HepG2 (cell line): ENCODE results near the gene VPS26A. TPM values are rescaled to one million over a fixed set of nuclear protein-coding genes. Genes with fewer than 3 reads are reported as not detected.

Source experiments
- ATF7-NPFF ChIP-seq: sonication (generic); formaldehyde crosslinking; IDR thresholded peaks from 2 replicates; pipeline ENCODE4 v1.8.1; 2023; ENCODE audit warnings: mild to moderate bottlenecking, low read depth, missing genetic modification reagents, moderate library complexity
- BCL6 ChIP-seq: IDR thresholded peaks from 2 replicates; pipeline ENCODE4 v1.6.1; 2016; ENCODE audit warnings: missing genetic modification reagents, missing compliant biosample characterization
- CHCHD3 ChIP-seq: sonication (generic); formaldehyde crosslinking; IDR thresholded peaks from 2 replicates; pipeline ENCODE4 v1.8.0; 2022; ENCODE audit warnings: mild to moderate bottlenecking, missing genetic modification reagents, moderate library complexity
- E2F5 ChIP-seq: sonication (generic); formaldehyde crosslinking; conservative IDR thresholded peaks from 2 replicates; pipeline ENCODE4 v1.4.0; 2020; ENCODE audit warnings: missing genetic modification reagents
- HOXD1 ChIP-seq: sonication (generic); formaldehyde crosslinking; IDR thresholded peaks from 2 replicates; pipeline ENCODE4 v1.5.0; 2020; ENCODE audit warnings: missing genetic modification reagents
- JUND ChIP-seq: sonication (generic); formaldehyde crosslinking; IDR thresholded peaks from 2 replicates; pipeline ENCODE4 v1.8.0; 2022; ENCODE audit warnings: mild to moderate bottlenecking, missing genetic modification reagents
- NCOR1 ChIP-seq: fragments of 200-600 bp; sonication (generic); IDR thresholded peaks from 2 replicates; pipeline ENCODE4 v1.7.0; 2017; ENCODE audit warnings: antibody characterized with exemption, low read length, borderline replicate concordance
- NR2F6 ChIP-seq, 2 experiments: IDR thresholded peaks; 2 replicates each; pipeline ENCODE4 v1.6.1; 2016; ENCODE audit warnings: antibody characterized with exemption in 1 of 2, mild to moderate bottlenecking in 1 of 2
- PHB2 ChIP-seq: fragments of 450-650 bp; IDR thresholded peaks from 2 replicates; pipeline ENCODE4 v1.6.1; 2018; ENCODE audit not compliant: partially characterized antibody
- PLRG1 ChIP-seq: fragments of 450-650 bp; conservative IDR thresholded peaks from 2 replicates; pipeline ENCODE4 v1.6.1; 2016
- PTBP1 ChIP-seq: fragments of 200-400 bp; formaldehyde crosslinking; IDR thresholded peaks from 2 replicates; pipeline ENCODE4 v1.6.1; 2018; ENCODE audit warnings: low read length, low read depth; ENCODE audit not compliant: poor library complexity, severe bottlenecking
- RARG ChIP-seq: sonication (generic); formaldehyde crosslinking; IDR thresholded peaks from 2 replicates; pipeline ENCODE4 v1.4.0; 2020; ENCODE audit warnings: low read depth, mild to moderate bottlenecking, missing genetic modification reagents
- RXRB ChIP-seq: IDR thresholded peaks from 2 replicates; pipeline ENCODE4 v1.6.1; 2016; ENCODE audit warnings: borderline replicate concordance, missing genetic modification reagents, missing compliant biosample characterization
- SP140L ChIP-seq: sonication (generic); formaldehyde crosslinking; IDR thresholded peaks from 2 replicates; pipeline ENCODE4 v1.4.0; 2020; ENCODE audit warnings: missing genetic modification reagents, borderline replicate concordance
- SP4 ChIP-seq: sonication (generic); formaldehyde crosslinking; IDR thresholded peaks from 2 replicates; pipeline ENCODE4 v1.8.1; 2023; ENCODE audit warnings: mild to moderate bottlenecking, missing genetic modification reagents
- TFAP4 ChIP-seq: sonication (generic); IDR thresholded peaks from 2 replicates; pipeline ENCODE4 v1.6.1; 2016; ENCODE audit warnings: low read depth, borderline replicate concordance
- TOPORS ChIP-seq: sonication (generic); formaldehyde crosslinking; IDR thresholded peaks from 2 replicates; pipeline ENCODE4 v1.8.0; 2023; ENCODE audit warnings: mild to moderate bottlenecking, missing genetic modification reagents
- XBP1 ChIP-seq: sonication (generic); formaldehyde crosslinking; IDR thresholded peaks from 2 replicates; pipeline ENCODE4 v1.5.0; 2020; ENCODE audit warnings: missing genetic modification reagents
- ZBTB20 ChIP-seq: sonication (generic); formaldehyde crosslinking; IDR thresholded peaks from 2 replicates; pipeline ENCODE4 v1.8.1; 2023; ENCODE audit warnings: missing genetic modification reagents, low read depth, mild to moderate bottlenecking, borderline replicate concordance
- ZFP90 ChIP-seq: sonication (generic); formaldehyde crosslinking; IDR thresholded peaks from 2 replicates; pipeline ENCODE4 v1.8.0; 2022; ENCODE audit warnings: missing genetic modification reagents, mild to moderate bottlenecking, inconsistent platforms, borderline replicate concordance
- ZNF121 ChIP-seq: sonication (generic); formaldehyde crosslinking; IDR thresholded peaks from 2 replicates; pipeline ENCODE4 v1.5.0; 2020; ENCODE audit warnings: mild to moderate bottlenecking, missing genetic modification reagents
- ZNF124 ChIP-seq: sonication (generic); formaldehyde crosslinking; IDR thresholded peaks from 2 replicates; pipeline ENCODE4 v1.4.0; 2020; ENCODE audit warnings: missing genetic modification reagents
- ZNF224 ChIP-seq: sonication (generic); formaldehyde crosslinking; IDR thresholded peaks from 2 replicates; pipeline ENCODE4 v1.5.0; 2020; ENCODE audit warnings: mild to moderate bottlenecking, missing genetic modification reagents
- ZNF263 ChIP-seq: sonication (generic); formaldehyde crosslinking; IDR thresholded peaks from 2 replicates; pipeline ENCODE4 v1.4.0; 2020; ENCODE audit warnings: missing genetic modification reagents
- ZNF33B ChIP-seq: sonication (generic); formaldehyde crosslinking; IDR thresholded peaks from 2 replicates; pipeline ENCODE4 v1.5.1; 2020; ENCODE audit warnings: mild to moderate bottlenecking, missing genetic modification reagents
- ZNF550 ChIP-seq: sonication (generic); formaldehyde crosslinking; IDR thresholded peaks from 2 replicates; pipeline ENCODE4 v1.4.0; 2020; ENCODE audit warnings: mild to moderate bottlenecking, missing genetic modification reagents, borderline replicate concordance
- ZNF556 ChIP-seq: sonication (generic); formaldehyde crosslinking; IDR thresholded peaks from 2 replicates; pipeline ENCODE4 v1.4.0; 2020; ENCODE audit warnings: mild to moderate bottlenecking, missing genetic modification reagents, borderline replicate concordance
- ZNF557 ChIP-seq: sonication (generic); formaldehyde crosslinking; IDR thresholded peaks from 2 replicates; pipeline ENCODE4 v1.4.0; 2020; ENCODE audit warnings: missing genetic modification reagents
- ZNF562 ChIP-seq: sonication (generic); formaldehyde crosslinking; IDR thresholded peaks from 2 replicates; pipeline ENCODE4 v1.8.0; 2022; ENCODE audit warnings: missing genetic modification reagents, borderline replicate concordance
- ZNF616 ChIP-seq: sonication (generic); formaldehyde crosslinking; IDR thresholded peaks from 2 replicates; pipeline ENCODE4 v1.5.0; 2020; ENCODE audit warnings: low read depth, mild to moderate bottlenecking, missing genetic modification reagents
- ZNF678 ChIP-seq: sonication (generic); formaldehyde crosslinking; IDR thresholded peaks from 2 replicates; pipeline ENCODE4 v1.4.0; 2020; ENCODE audit warnings: mild to moderate bottlenecking, missing genetic modification reagents
- polyA plus RNA-seq, 8 experiments: library from polyadenylated mRNA; depleted of rRNA in 3 of 8; stranded (reverse) in 7 of 8; unstranded in 1 of 8; fragments of >200 nt; fragmentation: Illumina TruSeq in 4 of 8; extraction: Trizol in 4 of 8; gene quantifications; 2 replicates each; pipeline versions ENCODE4 v1.2.1 to v1.2.3, GENCODE V29; 2011 to 2016; ENCODE audit warnings: low read depth in 4 of 8, missing spikeins in 1 of 8, mixed read lengths in 1 of 8; ENCODE audit not compliant: insufficient read depth in 1 of 8
- total RNA-seq, 5 experiments: library from RNA; depleted of rRNA; stranded (reverse); fragments of >200 nt; fragmentation: Illumina TruSeq; extraction: Trizol; gene quantifications; 2 replicates each; pipeline ENCODE4 v1.2.3, GENCODE V29; 2016; ENCODE audit warnings: low read depth in 1 of 5

VPS26A gene
- total and polyA plus RNA-seq, 2 of the 13 experiments (the other 11 are each of a cell fraction or from before 2014, with no cell fraction given), result 12.9 to 32.6 TPM

DNA sequence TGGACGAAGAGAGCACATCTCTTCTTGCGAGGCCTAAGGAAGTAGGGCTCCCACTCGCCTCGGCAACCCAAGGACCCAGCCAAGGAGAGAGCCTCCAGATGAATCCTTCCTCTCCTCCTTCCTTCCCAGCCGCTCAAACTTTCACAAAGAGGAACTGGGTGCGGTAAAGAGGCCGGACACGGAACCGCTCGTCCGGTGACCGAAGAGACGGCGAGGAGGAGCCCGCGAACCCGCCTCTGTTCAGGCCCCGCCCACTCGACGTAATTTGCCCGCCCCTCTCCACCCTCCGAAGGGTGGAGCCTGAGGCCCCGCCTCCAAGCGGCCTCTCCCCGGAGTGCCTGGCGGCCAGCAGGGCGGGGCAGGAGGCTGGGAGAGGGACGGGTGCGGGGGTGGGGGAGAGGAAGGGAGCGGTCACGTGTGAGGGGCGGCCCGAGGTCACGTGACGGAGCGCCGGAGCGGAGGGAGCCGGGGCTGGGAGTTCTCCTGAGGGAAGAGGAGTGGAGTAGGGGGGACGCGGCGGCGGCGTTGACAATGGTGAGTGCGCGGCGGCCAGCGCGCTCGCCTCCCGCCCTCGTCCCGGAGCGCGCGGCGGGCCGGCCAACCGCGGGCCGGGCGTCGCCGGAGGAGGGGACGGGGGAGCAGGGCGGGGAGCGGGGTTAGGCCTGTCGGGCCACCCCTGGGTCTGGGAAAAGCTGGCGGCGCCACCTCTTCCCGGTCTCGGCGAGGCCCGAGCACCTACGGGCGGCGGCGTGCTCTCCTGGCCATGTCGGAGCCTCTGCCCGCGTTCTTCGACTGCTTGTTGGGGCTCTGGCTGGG is at the start of gene VPS26A (continued):
- TF ChIP-seq XBP1 (CRISPR knock-in tag), result no peak
- TF ChIP-seq PLRG1, result no peak
- no peak; the same call in 1 of the 2 replicates for TF ChIP-seq TFAP4
- TF ChIP-seq ZNF678 (CRISPR knock-in tag), result peak; percentile 30; the same call in 1 of the 2 replicates
- TF ChIP-seq ZNF124, result peak; percentile 69
- TF ChIP-seq ZNF616 (CRISPR knock-in tag), result no peak; the same call in 1 of the 2 replicates
- TF ChIP-seq BCL6 (CRISPR knock-in tag), result no peak; the same call in 1 of the 2 replicates
- no peak for TF ChIP-seq RXRB (CRISPR knock-in tag)
- peak; percentile 57; the same call in 1 of the 2 replicates for TF ChIP-seq ZNF33B (CRISPR knock-in tag)
- TF ChIP-seq ZNF550, result no peak
- TF ChIP-seq ZNF556 (CRISPR knock-in tag), result peak; percentile 55; the same call in 1 of the 2 replicates
- TF ChIP-seq ZNF224, result no peak
- no peak for TF ChIP-seq SP140L (CRISPR knock-in tag)
- peak; percentile 93 for TF ChIP-seq SP4 (CRISPR knock-in tag)
- TF ChIP-seq ZBTB20 (CRISPR knock-in tag), result peak; percentile 41; the same call in 1 of the 2 replicates
- TF ChIP-seq CHCHD3, result no peak
- no peak for TF ChIP-seq TOPORS (CRISPR knock-in tag)
- no peak for TF ChIP-seq ZNF557 (CRISPR knock-in tag)
- no peak for TF ChIP-seq PTBP1
- no peak for TF ChIP-seq NCOR1
- TF ChIP-seq PHB2, result no peak
- no peak; the same call in 1 of the 2 replicates for TF ChIP-seq ZFP90 (CRISPR knock-in tag)
- no peak; the same call in 1 of the 2 replicates for TF ChIP-seq ATF7-NPFF (CRISPR knock-in tag)
- TF ChIP-seq ZNF263 (CRISPR knock-in tag), result peak; percentile 22; the same call in 1 of the 2 replicates
- TF ChIP-seq ZNF562, result no peak
- no peak for TF ChIP-seq ZNF121 (CRISPR knock-in tag)
- no peak; the same call in 1 of the 2 replicates for TF ChIP-seq RARG (CRISPR knock-in tag)
- TF ChIP-seq E2F5, result no peak
- TF ChIP-seq HOXD1 (CRISPR knock-in tag), result no peak
- no peak for TF ChIP-seq NR2F6 (IDR thresholded peaks at IDR 0.05)
- no peak for TF ChIP-seq NR2F6 (CRISPR knock-in tag; IDR thresholded peaks at IDR 0.05)
- no peak for TF ChIP-seq JUND (CRISPR knock-in tag)
